Stimulated activated naive CD4-positive, alpha-beta T cell treated with Interleukin-2 at 50 U/mL for 16 hours (primary cell): Measurements from ENCODE around the gene MFSD12.
A peak's percentile ranks its signal among the peaks of the same experiment; 100 is the strongest.

ENCODE experiments used
- DNase-seq: peaks from one replicate; lab custom pipeline; 2025; lab: John Stamatoyannopoulos, UW

The MFSD12 gene

GRCh38 chr19:3506384-3507340, 50.7 kb downstream of the MFSD12 start:
- DNase-seq, result peak; percentile 6

- DNase-seq, result peak; percentile 97
Measured at GRCh38 chr19:3505598-3506383, 51.6 kb downstream of the MFSD12 start, which contains the start of gene FZR1. TSS of gene FZR1 (plus strand) at chr19:3506311. CDS start at chr19:3522990, 16,679 bp downstream.

DNA sequence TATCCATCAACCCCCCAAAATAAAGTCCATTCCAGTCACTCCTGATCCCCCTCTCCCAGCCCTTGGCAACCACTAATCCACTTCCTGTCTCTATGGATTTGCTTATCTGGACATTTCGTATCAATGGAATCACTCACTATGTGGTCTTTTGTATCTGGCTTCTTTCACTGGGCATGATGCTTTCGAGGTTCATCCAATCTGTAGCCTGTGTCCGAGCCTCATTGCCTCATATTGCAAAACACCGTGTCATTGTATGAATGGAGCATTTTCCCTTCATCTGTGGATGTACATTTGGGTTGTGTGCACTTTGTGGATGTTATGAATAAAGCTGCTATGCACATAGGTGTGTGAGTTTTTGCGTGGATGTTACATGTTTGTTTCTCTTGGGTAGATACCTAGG, 52.7 kb downstream of the MFSD12 start:
- no peak for DNase-seq

DNA sequence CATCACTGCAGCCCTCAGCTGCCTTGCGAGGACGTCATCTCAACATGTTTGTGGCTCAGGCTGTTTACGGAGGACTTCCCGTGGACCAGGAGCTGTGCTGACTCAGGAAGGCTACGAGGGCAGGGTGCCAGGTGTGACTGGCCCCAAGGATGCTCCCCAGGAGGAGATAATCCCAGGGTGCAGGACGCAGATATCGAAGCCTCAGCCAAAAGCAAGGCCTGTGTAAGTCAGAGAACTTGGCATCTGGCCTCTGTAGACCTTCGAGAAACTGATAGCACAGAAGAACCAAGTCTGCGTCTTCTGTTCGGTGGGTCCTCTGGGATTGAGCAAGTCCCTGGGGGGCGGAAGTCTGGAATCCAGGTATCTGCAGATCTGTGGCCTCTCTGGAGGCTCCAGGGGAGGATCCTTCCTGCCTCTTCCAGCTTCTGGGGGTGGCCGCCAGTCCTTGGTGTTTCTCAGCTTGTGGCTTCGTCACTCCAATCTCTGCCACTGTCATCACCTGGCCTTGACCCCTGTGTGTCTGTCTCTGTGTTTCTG, 54.3 kb downstream of the MFSD12 start:
- no peak for DNase-seq

- no peak for DNase-seq
Measured at GRCh38 chr19:3501780-3502179, 55.6 kb downstream of the MFSD12 start.

DNA sequence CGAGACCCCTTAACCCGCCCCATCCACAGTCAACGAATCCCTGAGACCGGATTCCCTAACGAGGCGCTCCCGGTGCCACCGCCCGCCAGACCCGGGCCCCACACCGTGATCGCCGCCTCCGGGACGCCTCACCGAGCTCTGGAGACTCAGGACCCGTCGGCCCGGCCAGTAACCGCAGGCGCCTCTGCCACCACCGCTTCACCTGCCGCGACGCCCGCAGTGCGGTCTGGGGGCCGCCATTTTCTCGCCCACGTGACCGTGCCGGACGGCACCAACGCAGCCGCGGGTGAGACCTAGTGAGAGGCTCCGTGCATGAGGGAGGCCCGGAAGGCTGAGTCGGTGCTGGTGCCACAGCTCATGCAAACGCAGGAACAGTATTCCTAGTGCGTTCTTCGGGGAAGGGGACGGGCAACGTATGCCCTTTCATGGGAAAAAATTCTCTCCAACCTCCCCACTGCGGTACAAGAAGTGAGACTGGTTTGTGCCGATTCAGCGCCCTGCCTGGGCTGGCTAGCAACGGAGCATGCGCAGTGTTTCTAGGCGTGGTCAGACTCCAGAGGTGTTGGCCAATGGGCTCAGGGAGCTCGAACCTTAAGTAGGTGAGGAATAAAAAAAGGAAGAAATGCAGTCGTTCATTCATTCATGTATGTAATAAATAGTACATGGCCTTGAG, 56.8 kb downstream of the MFSD12 start, which contains the start of gene DOHH:
Gene DOHH, minus strand, starts transcription at position 246 of the 673 bp plus-strand sequence. CDS start 3,860 bp downstream, outside the sequence.
- DNase-seq, result peak; percentile 95

- DNase-seq, result no peak
Measured at GRCh38 chr19:3499738-3500428, 57.5 kb downstream of the MFSD12 start.

GRCh38 chr19:3497757-3498520, 59.4 kb downstream of the MFSD12 start:
- DNase-seq, result no peak

DNA sequence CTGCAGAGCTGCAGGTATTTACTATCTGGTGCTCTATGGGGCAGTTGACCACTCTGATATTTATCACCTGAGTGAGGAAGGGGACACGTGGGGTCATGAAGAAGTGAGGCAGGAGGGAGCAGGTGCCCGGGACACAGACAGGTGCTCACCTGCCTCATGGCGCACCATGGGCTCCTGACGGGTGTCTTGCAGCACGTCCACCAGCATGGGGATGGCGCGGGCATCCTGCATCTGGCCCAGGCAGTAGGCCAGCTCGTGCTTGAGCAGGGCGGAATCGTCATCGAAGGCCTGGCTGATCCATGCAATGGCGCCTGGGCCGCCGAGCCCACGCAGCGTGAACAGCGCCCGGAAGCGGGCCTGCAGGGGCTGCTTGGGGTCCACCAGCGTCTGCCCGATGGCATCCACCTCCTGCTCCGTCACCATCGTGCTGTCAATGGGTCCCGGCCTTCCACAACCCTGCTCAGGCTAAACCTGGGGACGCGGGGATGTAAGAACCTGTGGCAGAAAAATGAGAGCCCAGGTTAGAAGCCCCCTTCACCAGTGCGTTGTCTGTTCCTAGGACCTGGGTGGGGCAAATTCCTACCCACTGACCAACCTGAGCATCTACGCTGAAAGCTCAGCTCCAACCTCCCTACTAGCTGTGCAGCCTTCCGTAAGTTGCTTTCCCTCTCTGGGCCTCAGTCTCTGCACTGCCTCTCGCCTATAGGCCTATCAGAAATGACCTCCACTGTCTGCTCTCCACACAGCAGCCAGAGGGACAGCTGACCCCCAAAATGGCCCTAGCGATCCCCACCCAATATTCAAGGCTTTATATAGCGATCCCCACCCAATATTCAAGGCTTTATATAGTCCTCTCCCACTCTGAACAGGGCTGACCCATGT, 60.8 kb downstream of the MFSD12 start:
- no peak for DNase-seq

DNA sequence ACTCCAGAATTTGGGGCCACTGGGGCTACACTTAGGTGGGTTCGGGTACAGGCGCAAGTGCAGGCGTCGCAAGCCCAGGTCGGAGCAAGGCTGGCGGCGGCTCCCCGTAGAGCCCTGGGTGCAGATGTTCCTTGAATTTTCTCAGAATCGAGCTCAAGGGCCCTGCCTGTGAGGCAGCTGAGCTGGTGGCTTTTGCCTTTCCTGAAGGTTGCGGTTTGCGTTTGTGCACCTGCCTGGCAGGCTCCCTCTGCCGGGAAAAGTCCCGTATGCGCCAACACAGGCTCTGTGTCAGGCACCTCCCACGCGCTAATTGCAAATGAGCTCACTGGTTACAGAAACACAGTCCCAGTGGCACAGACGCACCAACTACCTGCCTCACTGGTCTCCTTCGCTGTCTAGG, 62.8 kb downstream of the MFSD12 start:
- peak; percentile 47 for DNase-seq
